Activated CD8-positive, alpha-beta T cell treated with anti-CD3 and anti-CD28 coated beads for 36 hours (primary cell): ENCODE measurements around the gene AP5S1. TPM values are rescaled to one million over a fixed set of nuclear protein-coding genes. Genes with fewer than 3 reads are reported as not detected.

Experiments
- ATAC-seq: fragments of 200-7000 bp; cut with Tn5 transposase; one replicate; pipeline ENCODE4 v1.10.0; 2021; ENCODE audit warnings: mild to moderate bottlenecking, moderate library complexity
- CTCF ChIA-PET: fragments of 350-600 bp; sonication (Branson Sonifier 250); formaldehyde crosslinking; loops from one replicate; lab custom pipeline; 2021; ENCODE audit warnings: antibody characterized with exemption; lab: Charles Lee
- POLR2A ChIA-PET: fragments of 350-600 bp; sonication (Branson Sonifier 250); formaldehyde crosslinking; loops from one replicate; lab custom pipeline; 2021; ENCODE audit warnings: antibody characterized with exemption; lab: Charles Lee
- DNase-seq: peaks from one replicate; pipeline ENCODE4 v3.0.0-alpha.2; 2020
- H3K27ac Mint-ChIP-seq: one replicate; pipeline ENCODE4 v1.8.0; 2021; ENCODE audit warnings: mild to moderate bottlenecking, mixed read lengths
- H3K27me3 Mint-ChIP-seq: one replicate; pipeline ENCODE4 v1.8.0; 2021; ENCODE audit warnings: mixed read lengths
- H3K36me3 Mint-ChIP-seq: one replicate; pipeline ENCODE4 v1.8.0; 2021; ENCODE audit warnings: low read depth, mixed read lengths
- H3K4me1 Mint-ChIP-seq: one replicate; pipeline ENCODE4 v1.8.0; 2021; ENCODE audit warnings: low read depth, mixed read lengths
- H3K4me3 Mint-ChIP-seq: one replicate; pipeline ENCODE4 v1.8.0; 2021; ENCODE audit warnings: mild to moderate bottlenecking, moderate library complexity, mixed read lengths
- H3K9me3 Mint-ChIP-seq: one replicate; pipeline ENCODE4 v1.8.0; 2021; ENCODE audit warnings: mixed read lengths
- intact Hi-C: fragments of 100-400 bp; cut with micrococcal nuclease; formaldehyde crosslinking; loops from one replicate; pipeline ENCODE4 v1.10.0; 2022
- total RNA-seq, 2 experiments: library from RNA; stranded (reverse); gene quantifications; one replicate each; pipeline ENCODE4 v1.2.3, GENCODE V29; 2021
- TF ChIP-seq, protein P1 (sequence below): fragments of 200-600 bp; IDR thresholded peaks from one replicate; pipeline ENCODE4 v1.8.0; 2022; ENCODE audit warnings: antibody characterized with exemption, mild to moderate bottlenecking

The AP5S1 gene
- total RNA-seq, 2 experiments from 2014 or later = 7.4 to 8.6 TPM

DNA sequence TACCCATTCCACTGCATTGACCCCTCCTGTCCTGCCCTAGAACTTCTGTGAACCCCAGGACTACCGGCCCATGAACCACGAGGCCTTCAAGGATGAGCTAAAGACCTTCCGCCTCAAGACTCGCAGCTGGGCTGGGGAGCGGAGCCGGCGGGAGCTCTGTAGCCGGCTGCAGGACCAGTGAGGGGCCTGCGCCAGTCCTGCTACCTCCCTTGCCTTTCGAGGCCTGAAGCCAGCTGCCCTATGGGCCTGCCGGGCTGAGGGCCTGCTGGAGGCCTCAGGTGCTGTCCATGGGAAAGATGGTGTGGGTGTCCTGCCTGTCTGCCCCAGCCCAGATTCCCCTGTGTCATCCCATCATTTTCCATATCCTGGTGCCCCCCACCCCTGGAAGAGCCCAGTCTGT is 15.6 kb upstream of the AP5S1 start:
- H3K4me1 Mint-ChIP-seq = peaks cover 49% of the 10 kb centered on the region
- POLR2A ChIA-PET = interaction anchor here (0.9 kb wide), 2 partner anchors 9 to 10 kb away, joined by 3 to 4 read pairs; no protein-coding TSS in a partner anchor
- H3K4me3 Mint-ChIP-seq = no peak overlapping the region

DNA sequence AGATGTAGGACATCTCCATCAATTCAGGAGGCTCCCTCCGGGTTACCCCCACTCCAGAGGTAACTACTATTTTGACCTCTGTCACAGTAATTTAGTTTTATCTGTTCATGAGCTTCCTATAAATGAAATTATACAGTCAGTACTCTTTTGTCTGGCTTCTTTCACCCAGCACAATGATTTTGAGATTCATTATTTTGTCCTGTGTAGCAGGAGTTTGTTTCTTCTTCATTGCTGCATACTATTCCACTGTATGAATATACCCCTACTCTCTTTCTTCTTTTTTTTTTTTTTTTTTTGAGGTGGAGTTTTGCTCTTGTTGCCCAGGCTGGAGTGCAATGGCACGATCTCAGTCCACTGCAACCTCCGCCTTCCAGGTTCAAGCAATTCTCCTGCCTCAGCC is 11.8 kb upstream of the AP5S1 start:
- H3K4me3 Mint-ChIP-seq = no peak overlapping the region
- no peaks in the 10 kb centered on the region for H3K9me3 Mint-ChIP-seq
- ChIA-PET CTCF (interaction anchor here (1.0 kb wide), 1 partner anchor 10 kb away, joined by 4 read pairs; no protein-coding TSS in a partner anchor), POLR2A (no interaction called here)
- TF ChIP-seq, protein P1, sequence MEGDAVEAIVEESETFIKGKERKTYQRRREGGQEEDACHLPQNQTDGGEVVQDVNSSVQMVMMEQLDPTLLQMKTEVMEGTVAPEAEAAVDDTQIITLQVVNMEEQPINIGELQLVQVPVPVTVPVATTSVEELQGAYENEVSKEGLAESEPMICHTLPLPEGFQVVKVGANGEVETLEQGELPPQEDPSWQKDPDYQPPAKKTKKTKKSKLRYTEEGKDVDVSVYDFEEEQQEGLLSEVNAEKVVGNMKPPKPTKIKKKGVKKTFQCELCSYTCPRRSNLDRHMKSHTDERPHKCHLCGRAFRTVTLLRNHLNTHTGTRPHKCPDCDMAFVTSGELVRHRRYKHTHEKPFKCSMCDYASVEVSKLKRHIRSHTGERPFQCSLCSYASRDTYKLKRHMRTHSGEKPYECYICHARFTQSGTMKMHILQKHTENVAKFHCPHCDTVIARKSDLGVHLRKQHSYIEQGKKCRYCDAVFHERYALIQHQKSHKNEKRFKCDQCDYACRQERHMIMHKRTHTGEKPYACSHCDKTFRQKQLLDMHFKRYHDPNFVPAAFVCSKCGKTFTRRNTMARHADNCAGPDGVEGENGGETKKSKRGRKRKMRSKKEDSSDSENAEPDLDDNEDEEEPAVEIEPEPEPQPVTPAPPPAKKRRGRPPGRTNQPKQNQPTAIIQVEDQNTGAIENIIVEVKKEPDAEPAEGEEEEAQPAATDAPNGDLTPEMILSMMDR = no peak
- no peak overlapping the region for H3K27ac Mint-ChIP-seq
- peaks cover 22% of the 10 kb centered on the region for H3K36me3 Mint-ChIP-seq
- ATAC-seq = no peak
- H3K27me3 Mint-ChIP-seq = no peaks in the 10 kb centered on the region
- no peak for DNase-seq
- peaks cover 55% of the 10 kb centered on the region for H3K4me1 Mint-ChIP-seq
- intact Hi-C loops = no loop called here

More for the DNA sequence above, 15.6 kb upstream of the AP5S1 start:
- intact Hi-C loops = no loop called here
- DNase-seq (no peak), ATAC-seq (no peak)
- TF ChIP-seq, protein P1 = no peak
- H3K36me3 Mint-ChIP-seq = peaks cover 54% of the 10 kb centered on the region
- no peaks in the 10 kb centered on the region for H3K27me3 Mint-ChIP-seq
- H3K9me3 Mint-ChIP-seq = no peaks in the 10 kb centered on the region
- CTCF ChIA-PET = no interaction called here
- peak overlapping the region; percentile 26 for H3K27ac Mint-ChIP-seq

- intact Hi-C loops = no loop called here
- Mint-ChIP-seq H3K27ac (peak overlapping the region; percentile 94), H3K36me3 (peaks cover under 1% of the 10 kb centered on the region), H3K4me1 (peaks cover 69% of the 10 kb centered on the region), H3K4me3 (peak overlapping the region; percentile 74), H3K9me3 (no peaks in the 10 kb centered on the region), H3K27me3 (no peaks in the 10 kb centered on the region)
- ChIA-PET CTCF (interaction anchor here (1.0 to 4.5 kb wide), 6 partner anchors 9 to 134 kb away, joined by 4 to 25 read pairs (median 4); partner anchors contain the start of genes AP5S1 and CENPB), POLR2A (interaction anchor here (0.6 to 4.6 kb wide), 9 partner anchors 8 to 91 kb away, joined by 3 to 42 read pairs (median 4); partner anchors contain the start of genes AP5S1, CDC25B and CENPB)
- ATAC-seq (peak; percentile 88), DNase-seq (peak; percentile 95)
- TF ChIP-seq, protein P1 = no peak
Measured at GRCh38 chr20:3811467-3812258, 8.7 kb upstream of the AP5S1 start.

DNA sequence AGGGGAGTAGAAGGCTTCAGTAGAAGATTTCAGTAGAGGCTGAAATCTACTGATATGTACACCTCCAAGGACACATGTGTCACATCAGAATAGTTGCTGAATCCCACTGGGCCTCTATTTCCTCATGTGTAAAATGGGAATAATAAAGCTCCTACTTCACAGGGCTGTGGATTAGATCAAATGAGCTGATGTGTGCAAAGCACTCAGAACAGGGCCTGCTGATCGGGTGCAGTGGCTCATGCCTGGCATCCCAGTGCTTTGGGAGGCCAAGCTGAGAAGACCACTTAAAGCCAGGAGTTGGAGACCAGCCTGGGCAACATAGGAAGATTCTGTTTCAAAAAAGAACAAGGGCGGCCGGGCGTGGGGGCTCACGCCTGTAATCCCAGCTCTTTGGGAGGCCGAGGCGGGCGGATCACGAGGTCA is 8.1 kb upstream of the AP5S1 start:
- H3K4me3 Mint-ChIP-seq = peak overlapping the region; percentile 74
- no peak for DNase-seq
- H3K36me3 Mint-ChIP-seq = no peaks in the 10 kb centered on the region
- H3K27ac Mint-ChIP-seq = peak overlapping the region; percentile 94
- peaks cover 64% of the 10 kb centered on the region for H3K4me1 Mint-ChIP-seq
- intact Hi-C loops = no loop called here
- TF ChIP-seq, protein P1 = no peak
- H3K9me3 Mint-ChIP-seq = no peaks in the 10 kb centered on the region
- H3K27me3 Mint-ChIP-seq = no peaks in the 10 kb centered on the region
- POLR2A ChIA-PET = interaction anchor here (0.7 to 4.6 kb wide), 7 partner anchors 8 to 78 kb away, joined by 3 to 42 read pairs (median 8); partner anchors contain the start of genes AP5S1, CDC25B and CENPB
- CTCF ChIA-PET = interaction anchor here (1.0 to 4.5 kb wide), 3 partner anchors 9 to 25 kb away, joined by 4 to 25 read pairs (median 5); partner anchors contain the start of genes AP5S1 and CENPB
- ATAC-seq = no peak
